ENCODE measurements around the gene OOSP1.

OOSP1 gene

DNA sequence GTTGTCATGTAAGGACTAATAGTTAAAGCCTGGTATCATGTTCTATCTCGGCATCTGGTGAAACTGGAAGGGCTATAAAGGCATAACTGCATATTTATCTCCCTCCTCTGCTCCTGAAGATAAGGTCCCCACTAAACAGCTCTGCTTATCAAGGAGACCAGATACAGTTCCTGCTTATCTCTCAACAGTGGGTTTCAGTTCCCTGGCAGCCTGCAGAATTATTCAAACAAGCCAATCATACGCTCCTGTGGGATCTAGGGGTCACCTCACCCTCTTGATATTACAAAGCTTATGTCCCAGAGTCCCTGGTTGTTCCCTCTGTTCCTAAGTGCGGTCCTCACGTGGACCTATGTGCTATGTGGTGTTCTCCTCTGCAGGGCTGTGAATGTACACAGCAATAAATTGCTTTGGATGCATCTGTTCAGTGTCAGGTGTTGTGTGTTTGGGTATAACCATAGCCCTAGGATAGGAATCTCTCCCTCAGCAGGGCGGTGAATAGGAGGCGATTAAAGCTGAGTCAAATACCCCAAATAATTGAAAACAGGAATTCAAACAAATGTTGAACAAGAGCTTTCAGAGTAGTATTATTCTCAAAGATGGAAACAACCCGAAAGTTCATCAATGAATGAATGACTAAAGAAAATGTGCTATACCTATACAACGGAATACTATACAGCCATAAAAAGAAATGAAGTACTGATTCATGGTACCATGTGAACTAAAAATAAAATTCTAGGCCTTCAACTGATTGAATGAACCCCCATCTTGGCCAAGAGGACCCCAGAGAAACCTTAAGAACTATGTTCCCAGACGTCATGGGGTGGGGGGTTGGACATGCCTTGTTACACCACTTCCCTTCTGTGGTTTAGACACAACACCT is 22.5 kb downstream of the OOSP1 start:
- Histone ChIP-seq H3K27ac (replicated peaks) (no peak overlapping the region), H3K27me3 (ENCODE audit: insufficient read depth, poor library complexity, severe bottlenecking) (no peaks in the 10 kb centered on the region), H3K4me3 (replicated peaks; ENCODE audit: insufficient read depth, low read length) (no peak overlapping the region)
- DNase-seq (ENCODE audit: low read depth in 1 of 2, low spot score in 1 of 2): no peak
- TF ChIP-seq, protein P1, sequence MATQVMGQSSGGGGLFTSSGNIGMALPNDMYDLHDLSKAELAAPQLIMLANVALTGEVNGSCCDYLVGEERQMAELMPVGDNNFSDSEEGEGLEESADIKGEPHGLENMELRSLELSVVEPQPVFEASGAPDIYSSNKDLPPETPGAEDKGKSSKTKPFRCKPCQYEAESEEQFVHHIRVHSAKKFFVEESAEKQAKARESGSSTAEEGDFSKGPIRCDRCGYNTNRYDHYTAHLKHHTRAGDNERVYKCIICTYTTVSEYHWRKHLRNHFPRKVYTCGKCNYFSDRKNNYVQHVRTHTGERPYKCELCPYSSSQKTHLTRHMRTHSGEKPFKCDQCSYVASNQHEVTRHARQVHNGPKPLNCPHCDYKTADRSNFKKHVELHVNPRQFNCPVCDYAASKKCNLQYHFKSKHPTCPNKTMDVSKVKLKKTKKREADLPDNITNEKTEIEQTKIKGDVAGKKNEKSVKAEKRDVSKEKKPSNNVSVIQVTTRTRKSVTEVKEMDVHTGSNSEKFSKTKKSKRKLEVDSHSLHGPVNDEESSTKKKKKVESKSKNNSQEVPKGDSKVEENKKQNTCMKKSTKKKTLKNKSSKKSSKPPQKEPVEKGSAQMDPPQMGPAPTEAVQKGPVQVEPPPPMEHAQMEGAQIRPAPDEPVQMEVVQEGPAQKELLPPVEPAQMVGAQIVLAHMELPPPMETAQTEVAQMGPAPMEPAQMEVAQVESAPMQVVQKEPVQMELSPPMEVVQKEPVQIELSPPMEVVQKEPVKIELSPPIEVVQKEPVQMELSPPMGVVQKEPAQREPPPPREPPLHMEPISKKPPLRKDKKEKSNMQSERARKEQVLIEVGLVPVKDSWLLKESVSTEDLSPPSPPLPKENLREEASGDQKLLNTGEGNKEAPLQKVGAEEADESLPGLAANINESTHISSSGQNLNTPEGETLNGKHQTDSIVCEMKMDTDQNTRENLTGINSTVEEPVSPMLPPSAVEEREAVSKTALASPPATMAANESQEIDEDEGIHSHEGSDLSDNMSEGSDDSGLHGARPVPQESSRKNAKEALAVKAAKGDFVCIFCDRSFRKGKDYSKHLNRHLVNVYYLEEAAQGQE (IDR thresholded peaks at IDR 0.05; ENCODE audit: insufficient replicate concordance, low read depth): no peak
- no peak for TF ChIP-seq POLR2AphosphoS5 (IDR thresholded peaks at IDR 0.05; ENCODE audit: low read depth)
- TF ChIP-seq GABPA (IDR thresholded peaks at IDR 0.05; ENCODE audit: low read depth): no peak
- no peak for TF ChIP-seq SPI1 (IDR thresholded peaks at IDR 0.05; ENCODE audit: borderline replicate concordance, low read depth)

DNA sequence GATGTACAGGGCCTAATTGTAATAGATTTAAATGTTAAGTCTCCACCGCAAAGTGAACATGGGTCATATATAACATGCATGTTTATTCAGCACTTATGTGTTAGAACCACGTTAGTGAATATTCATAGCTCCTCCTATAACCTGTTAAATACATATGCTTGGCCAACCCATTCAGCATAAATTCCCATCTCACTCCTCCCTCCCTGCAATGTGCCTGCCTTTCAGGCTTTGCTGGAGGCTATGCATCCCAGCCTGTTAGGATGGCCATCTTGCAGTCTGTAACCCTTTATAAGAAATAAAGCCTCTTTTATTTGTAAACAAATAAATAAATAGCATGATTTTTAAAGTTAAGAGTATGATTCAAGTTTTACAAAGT is 23.9 kb downstream of the OOSP1 start:
- Histone ChIP-seq H3K27ac (replicated peaks) (no peak overlapping the region), H3K4me3 (replicated peaks; ENCODE audit: insufficient read depth, low read length) (no peak overlapping the region), H3K27me3 (ENCODE audit: insufficient read depth, poor library complexity, severe bottlenecking) (no peaks in the 10 kb centered on the region)
- DNase-seq (ENCODE audit: low read depth in 1 of 2, low spot score in 1 of 2): no peak
- no peak for TF ChIP-seq GABPA (IDR thresholded peaks at IDR 0.05; ENCODE audit: low read depth)
- TF ChIP-seq, protein P2, sequence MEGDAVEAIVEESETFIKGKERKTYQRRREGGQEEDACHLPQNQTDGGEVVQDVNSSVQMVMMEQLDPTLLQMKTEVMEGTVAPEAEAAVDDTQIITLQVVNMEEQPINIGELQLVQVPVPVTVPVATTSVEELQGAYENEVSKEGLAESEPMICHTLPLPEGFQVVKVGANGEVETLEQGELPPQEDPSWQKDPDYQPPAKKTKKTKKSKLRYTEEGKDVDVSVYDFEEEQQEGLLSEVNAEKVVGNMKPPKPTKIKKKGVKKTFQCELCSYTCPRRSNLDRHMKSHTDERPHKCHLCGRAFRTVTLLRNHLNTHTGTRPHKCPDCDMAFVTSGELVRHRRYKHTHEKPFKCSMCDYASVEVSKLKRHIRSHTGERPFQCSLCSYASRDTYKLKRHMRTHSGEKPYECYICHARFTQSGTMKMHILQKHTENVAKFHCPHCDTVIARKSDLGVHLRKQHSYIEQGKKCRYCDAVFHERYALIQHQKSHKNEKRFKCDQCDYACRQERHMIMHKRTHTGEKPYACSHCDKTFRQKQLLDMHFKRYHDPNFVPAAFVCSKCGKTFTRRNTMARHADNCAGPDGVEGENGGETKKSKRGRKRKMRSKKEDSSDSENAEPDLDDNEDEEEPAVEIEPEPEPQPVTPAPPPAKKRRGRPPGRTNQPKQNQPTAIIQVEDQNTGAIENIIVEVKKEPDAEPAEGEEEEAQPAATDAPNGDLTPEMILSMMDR (IDR thresholded peaks at IDR 0.05; ENCODE audit: insufficient read depth, low read length): no peak
- no peak for TF ChIP-seq SPI1 (IDR thresholded peaks at IDR 0.05; ENCODE audit: borderline replicate concordance, low read depth)
- TF ChIP-seq, protein P1 (IDR thresholded peaks at IDR 0.05; ENCODE audit: insufficient replicate concordance, low read depth): no peak
- TF ChIP-seq POLR2AphosphoS5 (IDR thresholded peaks at IDR 0.05; ENCODE audit: low read depth): no peak

DNA sequence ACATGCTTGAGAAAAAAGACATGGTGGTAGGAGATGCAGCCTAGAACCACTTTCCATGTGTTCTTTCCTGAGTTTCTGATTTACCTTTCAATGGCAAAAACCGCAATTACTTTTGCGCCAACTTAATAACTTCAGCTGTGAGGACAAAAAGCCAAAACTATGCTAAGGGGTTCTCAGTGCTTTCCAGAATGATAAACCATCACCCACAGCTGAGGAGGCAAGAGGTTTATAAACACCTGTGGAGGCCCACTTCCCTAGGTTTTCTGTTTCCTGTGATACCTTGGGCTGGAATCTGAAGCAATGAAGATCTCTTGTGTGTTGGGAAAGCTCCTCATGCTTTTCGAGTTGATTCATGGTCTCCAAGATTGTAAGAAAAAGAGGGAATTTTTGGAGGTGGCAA is 25.5 kb downstream of the OOSP1 start, which contains the start of gene OOSP4A:
OOSP4A (plus strand) TSS at position 301 of the 400 bp plus-strand sequence; CDS start at position 301, 0 bp downstream.
- no peak for DNase-seq (ENCODE audit: low read depth in 1 of 2, low spot score in 1 of 2)
- H3K27ac ChIP-seq (replicated peaks): no peak within 1 kb of the TSS
- TF ChIP-seq POLR2AphosphoS5 (IDR thresholded peaks at IDR 0.05; ENCODE audit: low read depth) (no peak), SPI1 (IDR thresholded peaks at IDR 0.05; ENCODE audit: borderline replicate concordance, low read depth) (no peak), GABPA (IDR thresholded peaks at IDR 0.05; ENCODE audit: low read depth) (no peak)
- TF ChIP-seq, protein P1 (IDR thresholded peaks at IDR 0.05; ENCODE audit: insufficient replicate concordance, low read depth): no peak
- TF ChIP-seq, protein P2 (IDR thresholded peaks at IDR 0.05; ENCODE audit: insufficient read depth, low read length): no peak
- no peaks in the 10 kb centered on the region for H3K27me3 ChIP-seq (ENCODE audit: insufficient read depth, poor library complexity, severe bottlenecking)
- no peak within 1 kb of the TSS for H3K4me3 ChIP-seq (replicated peaks; ENCODE audit: insufficient read depth, low read length)
